HepG2 (cell line): Measurements from ENCODE around the gene GUCY1A1. TPM values are rescaled to one million over a fixed set of nuclear protein-coding genes. Genes with fewer than 3 reads are reported as not detected.

Experiments used
- ATAC-seq: fragments of 200-7000 bp; cut with Tn5 transposase; 3 replicates; pipeline ENCODE4 v1.9.1; 2020; ENCODE audit warnings: mild to moderate bottlenecking, moderate library complexity
- BruUV-seq: library from RNA; stranded (reverse); fragments of 400-500 nt; replicated peaks from 2 replicates; lab custom pipeline; 2021; lab: Mats Ljungman, UMichigan
- CTCF ChIA-PET: fragments of 300-600 bp; formaldehyde crosslinking; extraction: SDS; loops from one replicate; lab custom pipeline; 2021; ENCODE audit warnings: low total read pairs, inconsistent platforms, low intra/inter-chr PET ratio; lab: Yijun Ruan, JAX
- POLR2A ChIA-PET: fragments of 350-600 bp; sonication (Branson Sonifier 250); formaldehyde crosslinking; loops from one replicate; lab custom pipeline; 2020; ENCODE audit warnings: antibody characterized with exemption, inconsistent platforms; lab: Yijun Ruan, JAX
- DNase-seq: peaks from one replicate; pipeline ENCODE4 v3.0.0-alpha.2; 2015; ENCODE audit warnings: low spot score
- FAIRE-seq: peaks from 3 replicates; lab custom pipeline; 2011; peaks lifted over from hg19 to GRCh38; lab: Jason Lieb, UNC
- H2AFZ ChIP-seq: one replicate; pipeline ENCODE4 v1.6.1; 2011; ENCODE audit warnings: low read length, inconsistent platforms
- H3K27ac ChIP-seq: fragments of 300-600 bp; 3 replicates; pipeline ENCODE4 v1.8.0; 2011; ENCODE audit warnings: mixed run types, mild to moderate bottlenecking, mixed read lengths, low read length, inconsistent platforms; ENCODE audit not compliant: insufficient read depth; ENCODE audit errors: extremely low read length
- H3K27me3 ChIP-seq, 2 experiments: fragments of 200-600 bp in 1 of 2; 2 replicates in 1 of 2; 3 replicates in 1 of 2; pipeline versions ENCODE4 v1.6.0 to v1.8.0; 2011; ENCODE audit warnings: low read length in 2 of 2, mild to moderate bottlenecking in 2 of 2, moderate library complexity in 2 of 2, inconsistent platforms in 1 of 2; ENCODE audit not compliant: insufficient read depth in 2 of 2, control insufficient read depth in 1 of 2
- H3K36me3 ChIP-seq, 2 experiments: fragments of 200-600 bp in 1 of 2; replicated peaks in 1 of 2; 2 replicates in 1 of 2; 3 replicates in 1 of 2; pipeline versions ENCODE4 v1.5.1 to v1.8.0; 2011; ENCODE audit warnings: low read length in 2 of 2, inconsistent platforms in 1 of 2; ENCODE audit not compliant: insufficient read depth in 2 of 2, control insufficient read depth in 1 of 2
- H3K4me1 ChIP-seq: 2 replicates; pipeline ENCODE4 v1.5.1; 2012; ENCODE audit warnings: low read length, inconsistent platforms; ENCODE audit not compliant: insufficient read depth
- H3K4me2 ChIP-seq: 2 replicates; pipeline ENCODE4 v1.6.0; 2011; ENCODE audit warnings: low read depth, low read length, inconsistent platforms
- H3K4me3 ChIP-seq, 3 experiments: fragments of 200-600 bp in 1 of 3; sonication (generic), shearing (Covaris generic) in 1 of 3; replicated peaks in 1 of 3; 2 replicates each; pipeline ENCODE4 v1.5.1; 2011 to 2016; ENCODE audit warnings: low read length in 3 of 3, inconsistent platforms in 2 of 3, low read depth in 2 of 3, mild to moderate bottlenecking in 2 of 3, control low read depth in 1 of 3, mixed read lengths in 1 of 3; ENCODE audit not compliant: insufficient read depth in 1 of 3
- H3K79me2 ChIP-seq: one replicate; pipeline ENCODE4 v1.6.1; 2011; ENCODE audit warnings: low read length, inconsistent platforms; ENCODE audit not compliant: insufficient read depth
- H3K9ac ChIP-seq: 2 replicates; pipeline ENCODE4 v1.6.0; 2011; ENCODE audit warnings: mild to moderate bottlenecking, low read depth, low read length, inconsistent platforms; ENCODE audit not compliant: insufficient read depth
- H3K9me3 ChIP-seq: 2 replicates; pipeline ENCODE4 v1.5.1; 2012; ENCODE audit warnings: mild to moderate bottlenecking, low read length
- H4K20me1 ChIP-seq: 2 replicates; pipeline ENCODE4 v1.6.0; 2011; ENCODE audit warnings: inconsistent platforms, mild to moderate bottlenecking, low read length, moderate library complexity; ENCODE audit not compliant: insufficient read depth
- ATF3 ChIP-seq: sonication (generic); formaldehyde crosslinking; IDR thresholded peaks from 2 replicates; pipeline ENCODE4 v1.4.0; 2020; ENCODE audit warnings: missing genetic modification reagents
- KLF11 ChIP-seq: IDR thresholded peaks from 2 replicates; pipeline ENCODE4 v1.6.1; 2016; ENCODE audit warnings: missing compliant biosample characterization
- PBX3 ChIP-seq: sonication (generic); formaldehyde crosslinking; IDR thresholded peaks from 2 replicates; pipeline ENCODE4 v1.8.1; 2023; ENCODE audit warnings: missing genetic modification reagents, inconsistent platforms, borderline replicate concordance
- RBM39 ChIP-seq: fragments of 200-400 bp; formaldehyde crosslinking; IDR thresholded peaks from one replicate; pipeline ENCODE4 v1.6.1; 2018; ENCODE audit warnings: antibody characterized with exemption, mild to moderate bottlenecking, low read depth, low read length; ENCODE audit not compliant: poor library complexity, severe bottlenecking
- ZHX1 ChIP-seq: sonication (generic); formaldehyde crosslinking; IDR thresholded peaks from 2 replicates; pipeline ENCODE4 v1.8.1; 2022; ENCODE audit warnings: low read depth, mild to moderate bottlenecking, missing genetic modification reagents
- ZNF275 ChIP-seq: sonication (generic); formaldehyde crosslinking; IDR thresholded peaks from 2 replicates; pipeline ENCODE4 v1.8.0; 2022; ENCODE audit warnings: missing genetic modification reagents, mild to moderate bottlenecking, inconsistent platforms, borderline replicate concordance
- ZNF34 ChIP-seq: sonication (generic); formaldehyde crosslinking; IDR thresholded peaks from 2 replicates; pipeline ENCODE4 v1.4.0; 2020; ENCODE audit warnings: mild to moderate bottlenecking, missing genetic modification reagents, borderline replicate concordance
- ZNF451 ChIP-seq: sonication (generic); formaldehyde crosslinking; IDR thresholded peaks from 2 replicates; pipeline ENCODE4 v1.5.0; 2020; ENCODE audit warnings: mild to moderate bottlenecking, missing genetic modification reagents
- ZNF660 ChIP-seq: sonication (generic); formaldehyde crosslinking; IDR thresholded peaks from 2 replicates; pipeline ENCODE4 v1.5.1; 2020; ENCODE audit warnings: mild to moderate bottlenecking, low read depth, missing genetic modification reagents, borderline replicate concordance
- ZNF747 ChIP-seq: sonication (generic); formaldehyde crosslinking; IDR thresholded peaks from 2 replicates; pipeline ENCODE4 v1.8.1; 2023; ENCODE audit warnings: missing genetic modification reagents, mild to moderate bottlenecking, borderline replicate concordance
- ZNF879 ChIP-seq: sonication (generic); formaldehyde crosslinking; IDR thresholded peaks from 2 replicates; pipeline ENCODE4 v1.8.1; 2023; ENCODE audit warnings: missing genetic modification reagents
- ZUFSP ChIP-seq: sonication (generic); formaldehyde crosslinking; IDR thresholded peaks from 2 replicates; pipeline ENCODE4 v1.9.0; 2021; ENCODE audit warnings: missing genetic modification reagents, mild to moderate bottlenecking, borderline replicate concordance
- WGBS: methylation state at CpG from one replicate; pipeline ENCODE4 v1.1.6; 2017; ENCODE audit warnings: low lambda C conversion rate; 5-methylcytosine and 5-hydroxymethylcytosine counted together
- in situ Hi-C: cut with HindIII; loops from 2 replicates; pipeline ENCODE4 v1.10.0; 2017; ENCODE audit warnings: low pct_unique_long_range_greater_than_20kb; ENCODE audit not compliant: extremely low pct_ligation_motif_present
- intact Hi-C: fragments of 100-400 bp; cut with micrococcal nuclease; formaldehyde crosslinking; loops from one replicate; pipeline ENCODE4 v1.10.0; 2022; ENCODE audit not compliant: unreplicated experiment
- polyA plus RNA-seq, 8 experiments: library from polyadenylated mRNA; depleted of rRNA in 3 of 8; stranded (reverse) in 7 of 8; unstranded in 1 of 8; fragments of >200 nt; fragmentation: Illumina TruSeq in 4 of 8; extraction: Trizol in 4 of 8; gene quantifications; 2 replicates each; pipeline versions ENCODE4 v1.2.1 to v1.2.3, GENCODE V29; 2011 to 2016; ENCODE audit warnings: low read depth in 4 of 8, missing spikeins in 1 of 8, mixed read lengths in 1 of 8; ENCODE audit not compliant: insufficient read depth in 1 of 8
- total RNA-seq, 5 experiments: library from RNA; depleted of rRNA; stranded (reverse); fragments of >200 nt; fragmentation: Illumina TruSeq; extraction: Trizol; gene quantifications; 2 replicates each; pipeline ENCODE4 v1.2.3, GENCODE V29; 2016; ENCODE audit warnings: low read depth in 1 of 5
- TF ChIP-seq, protein P1 (sequence below): sonication (generic); formaldehyde crosslinking; IDR thresholded peaks from 2 replicates; pipeline ENCODE4 v1.4.0; 2020; ENCODE audit warnings: missing genetic modification reagents

Gene GUCY1A1
- total and polyA plus RNA-seq, 2 of the 13 experiments (the other 11 are each of a cell fraction or from before 2014, with no cell fraction given): not detected

DNA sequence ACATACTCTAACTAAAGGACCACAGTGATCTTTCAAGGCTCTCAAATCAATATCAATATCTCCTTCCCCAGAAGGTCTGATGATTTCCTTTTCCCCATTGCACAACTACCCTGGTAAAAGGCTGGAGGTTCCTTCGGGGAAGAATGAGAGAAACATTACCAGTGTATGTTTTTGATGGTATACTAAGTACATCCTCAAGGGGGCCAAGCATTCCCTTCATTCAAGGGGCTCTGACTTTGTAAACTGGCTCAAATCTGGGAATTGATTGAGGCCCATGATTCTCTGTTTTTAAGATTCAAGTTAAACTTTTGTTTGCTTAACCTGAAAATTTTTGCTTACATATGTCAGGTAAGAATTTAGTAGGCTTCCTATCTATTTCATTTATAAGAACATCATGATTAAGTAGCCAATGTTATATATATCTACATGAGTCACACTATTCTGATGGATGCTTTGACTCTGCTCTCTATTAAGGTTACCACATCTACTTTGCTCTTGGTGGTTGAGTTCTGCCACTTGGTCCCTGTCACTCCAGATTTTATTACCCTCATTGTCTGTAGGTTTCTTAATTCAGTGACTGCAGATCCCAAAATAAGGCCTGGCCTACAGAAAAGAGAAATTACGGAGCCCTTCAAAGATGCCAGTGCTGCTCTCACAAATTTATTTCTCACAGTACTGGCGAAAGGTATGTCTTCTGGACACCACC, 75.8 kb downstream of the GUCY1A1 start:
- DNase-seq (no peak), ATAC-seq (no peak), FAIRE-seq (no peak)
- Histone ChIP-seq H4K20me1 (no peaks in the 10 kb centered on the region), H3K9me3 (no peaks in the 10 kb centered on the region), H3K4me2 (no peak overlapping the region), H3K36me3 (no peaks in the 10 kb centered on the region), H2AFZ (no peak overlapping the region), H3K4me1 (no peaks in the 10 kb centered on the region), H3K27me3 (no peaks in the 10 kb centered on the region; a peak in 1 of 5 replicates), H3K27ac (no peak overlapping the region), H3K79me2 (no peaks in the 10 kb centered on the region), H3K9ac (no peak overlapping the region), H3K4me3 (no peak overlapping the region)
- in situ Hi-C loops: no loop called here
- intact Hi-C loops: no loop called here
- BruUV-seq: no TSS peak
- 4% methylated on average over 3 of the region's 3 CpGs for WGBS
- ChIA-PET POLR2A (no interaction called here), CTCF (no interaction called here)
- TF ChIP-seq KLF11 (CRISPR knock-in tag) (no peak), ZNF747 (CRISPR knock-in tag) (no peak), ZHX1 (CRISPR knock-in tag) (no peak), ZNF879 (CRISPR knock-in tag) (no peak), PBX3 (no peak), ZNF275 (no peak), ATF3 (CRISPR knock-in tag) (no peak), ZNF451 (CRISPR knock-in tag) (no peak), ZUFSP (no peak), ZNF660 (CRISPR knock-in tag) (no peak), ZNF34 (no peak), RBM39 (no peak)
- TF ChIP-seq, protein P1, sequence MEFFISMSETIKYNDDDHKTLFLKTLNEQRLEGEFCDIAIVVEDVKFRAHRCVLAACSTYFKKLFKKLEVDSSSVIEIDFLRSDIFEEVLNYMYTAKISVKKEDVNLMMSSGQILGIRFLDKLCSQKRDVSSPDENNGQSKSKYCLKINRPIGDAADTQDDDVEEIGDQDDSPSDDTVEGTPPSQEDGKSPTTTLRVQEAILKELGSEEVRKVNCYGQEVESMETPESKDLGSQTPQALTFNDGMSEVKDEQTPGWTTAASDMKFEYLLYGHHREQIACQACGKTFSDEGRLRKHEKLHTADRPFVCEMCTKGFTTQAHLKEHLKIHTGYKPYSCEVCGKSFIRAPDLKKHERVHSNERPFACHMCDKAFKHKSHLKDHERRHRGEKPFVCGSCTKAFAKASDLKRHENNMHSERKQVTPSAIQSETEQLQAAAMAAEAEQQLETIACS (CRISPR knock-in tag): no peak
